Keratinocyte (primary cell): Measurements from ENCODE around the gene HOXB2.

Source experiments
- CTCF ChIP-seq, 3 experiments: IDR thresholded peaks in 1 of 3; conservative IDR thresholded peaks in 1 of 3; optimal IDR thresholded peaks in 1 of 3; 2 replicates in 2 of 3; 3 replicates in 1 of 3; pipeline versions ENCODE3 to v1.5.1; 2011; ENCODE audit warnings: low read length in 3 of 3, mild to moderate bottlenecking in 3 of 3, moderate library complexity in 2 of 3, control low read depth in 1 of 3, inconsistent platforms in 1 of 3; ENCODE audit not compliant: insufficient read depth in 2 of 3; ENCODE audit errors: extremely low read depth in 1 of 3
- EZH2 ChIP-seq: IDR thresholded peaks from one replicate; pipeline ENCODE4 v1.6.1; 2012; ENCODE audit warnings: inconsistent platforms, mild to moderate bottlenecking, low read length, moderate library complexity

- no peak for TF ChIP-seq CTCF (optimal IDR thresholded peaks at IDR 0.05 in 1 of 3, IDR thresholded peaks at IDR 0.05 in 1 of 3, conservative IDR thresholded peaks at IDR 0.05 in 1 of 3; ENCODE audit: extremely low read depth in 1 of 3, insufficient read depth in 2 of 3, low read length in 3 of 3)
- no peak for TF ChIP-seq EZH2
Measured at GRCh38 chr17:48553190-48553547, 8.3 kb upstream of the HOXB2 start.
